NB4 (cell line): ENCODE measurements around the gene ASTN1.

Experiments
- DNase-seq: peaks from one replicate; pipeline ENCODE4 v3.0.0; 2010; ENCODE audit warnings: low read depth
- H3K4me3 ChIP-seq: one replicate; pipeline ENCODE4 v1.5.1; 2011; ENCODE audit warnings: mild to moderate bottlenecking, low read depth, low read length, moderate library complexity
- MAX ChIP-seq: IDR thresholded peaks from 2 replicates; pipeline ENCODE4 v1.6.1; 2011; ENCODE audit warnings: low read depth, low read length
- MYC ChIP-seq: IDR thresholded peaks from 2 replicates; pipeline ENCODE4 v1.6.1; 2011; ENCODE audit warnings: low read depth, low read length
- POLR2A ChIP-seq: IDR thresholded peaks from 2 replicates; pipeline ENCODE4 v1.6.1; 2011; ENCODE audit warnings: mild to moderate bottlenecking; ENCODE audit not compliant: insufficient read length; ENCODE audit errors: extremely low read depth
- TF ChIP-seq, protein P1 (sequence below): IDR thresholded peaks from one replicate; pipeline ENCODE4 v1.5.1; 2012; ENCODE audit warnings: low read depth, low read length

ASTN1 gene

GRCh38 chr1:177103005-177103852, 61.3 kb downstream of the ASTN1 start:
- TF ChIP-seq POLR2A (no peak), MAX (no peak), MYC (no peak)
- TF ChIP-seq, protein P1, sequence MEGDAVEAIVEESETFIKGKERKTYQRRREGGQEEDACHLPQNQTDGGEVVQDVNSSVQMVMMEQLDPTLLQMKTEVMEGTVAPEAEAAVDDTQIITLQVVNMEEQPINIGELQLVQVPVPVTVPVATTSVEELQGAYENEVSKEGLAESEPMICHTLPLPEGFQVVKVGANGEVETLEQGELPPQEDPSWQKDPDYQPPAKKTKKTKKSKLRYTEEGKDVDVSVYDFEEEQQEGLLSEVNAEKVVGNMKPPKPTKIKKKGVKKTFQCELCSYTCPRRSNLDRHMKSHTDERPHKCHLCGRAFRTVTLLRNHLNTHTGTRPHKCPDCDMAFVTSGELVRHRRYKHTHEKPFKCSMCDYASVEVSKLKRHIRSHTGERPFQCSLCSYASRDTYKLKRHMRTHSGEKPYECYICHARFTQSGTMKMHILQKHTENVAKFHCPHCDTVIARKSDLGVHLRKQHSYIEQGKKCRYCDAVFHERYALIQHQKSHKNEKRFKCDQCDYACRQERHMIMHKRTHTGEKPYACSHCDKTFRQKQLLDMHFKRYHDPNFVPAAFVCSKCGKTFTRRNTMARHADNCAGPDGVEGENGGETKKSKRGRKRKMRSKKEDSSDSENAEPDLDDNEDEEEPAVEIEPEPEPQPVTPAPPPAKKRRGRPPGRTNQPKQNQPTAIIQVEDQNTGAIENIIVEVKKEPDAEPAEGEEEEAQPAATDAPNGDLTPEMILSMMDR: no peak
- H3K4me3 ChIP-seq: no peak overlapping the region
- DNase-seq: no peak

- no peak overlapping the region for H3K4me3 ChIP-seq
- TF ChIP-seq, protein P1: no peak
- TF ChIP-seq MAX (no peak), MYC (no peak), POLR2A (no peak)
- no peak for DNase-seq
Observed at GRCh38 chr1:177092001-177092400, 72.5 kb downstream of the ASTN1 start.

- no peak for DNase-seq
- TF ChIP-seq, protein P1: no peak
- TF ChIP-seq MAX (no peak), POLR2A (no peak), MYC (no peak)
- H3K4me3 ChIP-seq: no peak overlapping the region
Observed at GRCh38 chr1:177091040-177091439, 73.5 kb downstream of the ASTN1 start.

- TF ChIP-seq, protein P1: no peak
- TF ChIP-seq MYC: no peak
- no peak for TF ChIP-seq POLR2A
- TF ChIP-seq MAX: no peak
- no peak for DNase-seq
- no peak overlapping the region for H3K4me3 ChIP-seq
Observed at GRCh38 chr1:177088966-177089365, 75.5 kb downstream of the ASTN1 start.

DNA sequence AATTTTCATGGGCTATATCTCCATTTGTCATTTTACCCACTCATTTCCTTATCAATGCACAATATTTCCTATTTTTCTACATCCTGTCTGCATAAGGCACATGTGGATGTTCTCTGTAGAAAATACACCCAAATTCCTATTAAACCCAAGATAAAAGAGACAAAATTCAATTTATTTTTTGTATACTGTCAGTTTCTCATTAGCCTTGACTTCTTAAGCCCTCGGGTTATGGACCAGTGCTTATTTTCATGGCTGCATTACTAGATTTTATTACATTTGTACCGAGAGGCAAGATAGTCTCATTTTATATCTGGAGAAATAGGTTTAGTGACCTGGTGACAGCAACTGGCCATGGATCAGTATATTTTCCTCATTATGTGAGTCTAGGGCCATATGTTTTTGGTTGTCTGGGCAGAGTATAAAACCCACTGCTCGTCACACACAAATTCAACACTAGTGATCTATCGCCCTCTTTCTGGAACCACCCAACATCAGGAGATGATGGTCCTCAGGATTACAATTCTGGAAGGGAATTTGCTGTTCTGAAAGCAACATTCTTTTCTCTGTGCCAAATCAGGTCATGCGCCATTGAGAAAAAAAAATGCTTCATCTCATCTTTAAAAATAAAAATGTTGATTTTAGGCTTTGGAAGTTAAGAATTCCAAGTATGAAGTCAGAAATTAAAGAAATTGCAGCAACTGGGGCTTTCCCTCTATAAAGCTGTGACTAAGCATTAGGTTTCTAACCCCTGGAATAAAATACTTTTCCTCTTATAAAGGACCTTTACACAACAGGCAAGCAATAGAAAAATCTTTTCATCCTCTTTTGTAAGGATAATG, 81.4 kb downstream of the ASTN1 start:
- TF ChIP-seq MYC: no peak
- no peak for DNase-seq
- H3K4me3 ChIP-seq: no peak overlapping the region

GRCh38 chr1:177080564-177080963, 83.9 kb downstream of the ASTN1 start:
- no peak overlapping the region for H3K4me3 ChIP-seq
- no peak for TF ChIP-seq POLR2A
- no peak for TF ChIP-seq MAX
- TF ChIP-seq, protein P1: no peak
- no peak for TF ChIP-seq MYC
- no peak for DNase-seq
